Urothelium cell line (cell line): ENCODE measurements around the gene AKAP12.

ENCODE experiments used
- DNase-seq: peaks from one replicate; pipeline ENCODE4 v3.0.0; 2011; ENCODE audit warnings: low spot score, mixed read lengths
- FAIRE-seq: peaks from 2 replicates; lab custom pipeline; 2011; peaks lifted over from hg19 to GRCh38; lab: Jason Lieb, UNC

The AKAP12 gene

GRCh38 chr6:151239603-151240035, at the start of gene AKAP12:
Gene AKAP12, plus strand, starts transcription at chr6:151239967. Its CDS starts 596 bp downstream, at chr6:151240563.
- FAIRE-seq, result no peak
- DNase-seq, result peak; percentile 9

DNA sequence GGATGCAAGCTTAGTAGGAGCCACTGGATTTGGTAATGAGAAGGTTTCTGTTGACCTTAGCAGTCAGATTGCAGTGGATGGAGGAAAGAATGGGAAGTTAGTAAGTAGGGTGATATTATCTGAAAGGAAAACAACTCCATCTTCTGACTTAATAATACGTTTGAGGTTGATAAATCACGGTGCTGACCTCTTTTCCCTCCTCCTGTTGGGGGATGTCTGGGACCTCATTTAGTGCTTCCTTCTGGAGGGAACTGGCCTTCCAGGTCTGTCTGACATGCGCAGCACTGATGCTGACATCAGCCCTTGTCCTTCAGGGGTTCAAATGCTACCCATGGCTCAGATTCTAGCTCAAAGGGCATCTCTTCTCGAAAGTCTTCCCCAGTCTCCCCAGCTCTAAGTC, 48.2 kb upstream of the AKAP12 start:
- FAIRE-seq, result no peak

DNA sequence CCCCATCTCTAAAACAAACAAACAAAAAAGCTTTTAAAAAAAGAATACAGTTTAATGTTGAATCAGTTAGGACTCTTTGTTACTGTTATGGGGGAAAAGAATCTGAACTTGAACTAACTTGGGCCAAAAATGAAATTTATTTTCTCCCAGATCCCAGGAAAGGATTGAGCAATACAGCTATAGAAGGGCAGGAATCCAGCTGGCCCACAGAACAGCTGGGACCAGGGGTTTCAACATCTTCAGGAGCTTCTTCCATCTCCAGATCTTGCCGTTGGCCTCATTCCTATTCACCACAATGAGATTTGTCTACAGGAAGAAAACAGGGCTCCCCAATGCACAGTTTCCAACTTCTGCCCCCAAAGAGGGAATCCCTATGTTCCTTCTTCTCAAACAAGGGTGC, 43.2 kb upstream of the AKAP12 start:
- no peak for DNase-seq
- FAIRE-seq, result no peak

More for the DNA sequence above, 48.2 kb upstream of the AKAP12 start:
- no peak for DNase-seq

DNA sequence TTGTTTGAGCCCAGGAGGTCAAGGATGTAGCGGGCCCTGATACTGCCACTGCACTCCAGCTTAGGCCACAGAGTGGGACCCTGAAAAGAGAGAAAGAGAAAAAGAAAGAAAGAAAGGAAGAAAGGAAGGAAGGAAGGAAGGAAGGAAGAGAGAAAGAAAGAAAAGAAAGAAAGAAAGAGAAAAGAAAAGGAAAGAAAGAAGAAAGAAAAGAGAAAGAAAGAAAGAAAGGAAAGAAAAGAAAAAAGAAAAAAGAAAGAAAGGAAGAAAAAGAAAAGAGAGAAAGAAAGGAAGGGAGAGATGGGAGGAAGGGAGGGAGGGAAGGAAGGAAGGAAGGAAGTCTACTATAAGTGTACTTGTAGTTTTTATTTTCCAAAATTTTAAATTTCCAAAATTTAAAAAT, 42.2 kb upstream of the AKAP12 start:
- DNase-seq (no peak), FAIRE-seq (no peak)

DNA sequence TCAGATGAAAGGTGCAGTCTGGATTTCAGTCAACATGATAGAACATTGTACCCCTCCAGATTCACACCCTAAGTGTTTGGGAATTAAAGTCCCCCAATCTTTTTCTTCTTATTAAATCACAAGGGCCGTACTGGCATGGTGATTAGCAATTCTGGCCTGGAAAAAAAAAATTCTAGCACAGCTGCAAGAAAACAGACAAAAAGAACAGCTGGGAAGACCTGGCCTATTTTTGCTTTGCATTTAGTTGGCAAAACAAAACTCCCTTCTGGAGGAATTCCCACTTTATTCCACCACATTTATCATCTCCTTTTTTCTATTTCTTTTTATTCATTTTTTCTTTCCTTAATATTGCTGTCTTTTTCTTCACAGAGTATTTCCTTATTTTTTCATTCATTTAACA, 39.8 kb upstream of the AKAP12 start:
- FAIRE-seq, result no peak
- no peak for DNase-seq

DNA sequence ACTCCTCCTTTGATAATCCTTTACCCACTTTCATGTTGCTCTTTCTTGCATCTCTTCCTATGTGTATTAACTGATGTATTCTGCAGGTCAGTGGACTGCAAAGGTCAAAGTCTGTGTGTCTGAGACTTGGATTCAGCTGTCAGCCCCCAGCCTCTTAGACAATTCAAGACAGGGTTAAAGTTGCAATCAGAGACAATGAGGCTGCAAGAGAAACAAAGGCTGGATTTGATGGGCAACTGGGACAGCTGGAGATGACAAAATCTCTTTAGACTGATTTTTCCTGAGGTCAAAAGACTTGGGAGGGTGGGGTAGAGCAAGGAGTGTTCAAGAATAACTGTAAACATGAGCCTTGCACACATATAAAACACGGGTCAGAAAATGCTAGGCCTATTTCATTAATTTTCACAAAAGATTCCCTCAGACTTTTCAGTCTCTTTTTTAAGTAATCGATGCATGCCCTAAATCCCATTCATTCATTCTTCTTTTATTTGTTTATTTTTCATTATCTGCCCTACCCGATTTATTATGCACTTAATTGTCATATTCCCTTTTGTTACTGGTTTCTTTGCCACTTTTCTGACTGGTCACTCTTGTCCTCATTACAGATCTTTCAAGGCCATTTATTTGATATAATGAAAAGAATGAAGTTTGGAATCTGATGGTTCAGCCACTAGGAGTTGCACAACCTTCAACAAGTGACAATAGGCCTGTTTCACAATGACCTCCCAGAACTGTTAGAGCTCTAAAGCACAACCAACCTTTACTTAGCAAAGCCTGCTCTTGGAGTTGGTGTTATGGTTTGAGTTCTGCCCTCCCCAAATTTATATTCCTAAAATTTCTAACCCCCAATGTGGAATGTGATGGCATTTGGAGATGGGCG, 33.8 kb upstream of the AKAP12 start:
- DNase-seq (no peak), FAIRE-seq (no peak)

DNA sequence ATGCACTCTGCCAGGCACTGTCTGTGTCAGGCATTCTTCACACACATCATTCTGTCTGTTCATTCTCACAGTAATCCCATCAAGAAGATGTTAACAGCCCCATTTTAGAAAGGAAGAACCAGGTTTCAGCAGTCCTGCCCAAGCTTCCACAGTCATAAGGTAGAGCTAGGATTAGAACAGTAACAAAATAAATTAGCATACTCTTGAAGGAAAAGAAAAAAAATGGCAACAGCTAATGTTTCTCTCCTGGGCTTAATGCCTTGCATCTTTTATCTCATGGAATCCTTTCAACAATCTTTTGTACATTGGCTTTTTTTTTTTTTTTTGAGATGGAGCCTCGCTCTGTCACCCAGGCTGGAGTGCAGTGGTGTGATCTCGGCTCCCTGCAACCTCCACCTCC, 32.1 kb upstream of the AKAP12 start:
- DNase-seq (no peak), FAIRE-seq (no peak)

- DNase-seq (peak; percentile 44), FAIRE-seq (no peak)
These were observed 30.5 kb upstream of the AKAP12 start for GRCh38 chr6:151209071-151209831.

GRCh38 chr6:151211075-151211474, 28.7 kb upstream of the AKAP12 start:
- DNase-seq, result no peak
- no peak for FAIRE-seq

GRCh38 chr6:151213352-151213751, 26.4 kb upstream of the AKAP12 start:
- DNase-seq (no peak), FAIRE-seq (no peak)

- FAIRE-seq (no peak), DNase-seq (no peak)
These were observed 23.8 kb upstream of the AKAP12 start for GRCh38 chr6:151215999-151216398.

- FAIRE-seq (no peak), DNase-seq (no peak)
These were observed 23.0 kb upstream of the AKAP12 start for GRCh38 chr6:151216804-151217203.

DNA sequence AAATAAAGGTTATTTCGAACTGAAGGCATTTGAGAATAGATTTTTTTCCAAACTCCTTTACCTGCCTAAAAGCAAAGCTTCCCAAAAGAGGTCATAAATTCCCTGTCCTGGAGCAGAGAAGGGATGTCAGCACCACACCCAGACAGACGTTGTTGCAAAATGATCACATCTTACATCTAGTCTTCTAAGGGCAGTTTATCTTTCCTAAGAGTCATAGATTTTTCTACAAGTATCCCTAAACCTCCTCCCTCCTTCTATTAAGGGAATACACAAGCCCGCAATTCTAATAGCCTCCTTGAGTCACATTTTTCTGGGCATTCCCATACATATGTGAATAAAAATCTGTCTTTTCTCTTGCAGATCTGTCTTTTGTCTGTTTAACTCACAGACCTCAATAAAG, 20.6 kb upstream of the AKAP12 start:
- FAIRE-seq, result no peak

GRCh38 chr6:151224076-151224475, 15.7 kb upstream of the AKAP12 start:
- DNase-seq (no peak), FAIRE-seq (no peak)

More for the DNA sequence above, 20.6 kb upstream of the AKAP12 start:
- DNase-seq, result no peak

GRCh38 chr6:151225919-151226318, 13.8 kb upstream of the AKAP12 start:
- no peak for DNase-seq
- FAIRE-seq, result no peak

DNA sequence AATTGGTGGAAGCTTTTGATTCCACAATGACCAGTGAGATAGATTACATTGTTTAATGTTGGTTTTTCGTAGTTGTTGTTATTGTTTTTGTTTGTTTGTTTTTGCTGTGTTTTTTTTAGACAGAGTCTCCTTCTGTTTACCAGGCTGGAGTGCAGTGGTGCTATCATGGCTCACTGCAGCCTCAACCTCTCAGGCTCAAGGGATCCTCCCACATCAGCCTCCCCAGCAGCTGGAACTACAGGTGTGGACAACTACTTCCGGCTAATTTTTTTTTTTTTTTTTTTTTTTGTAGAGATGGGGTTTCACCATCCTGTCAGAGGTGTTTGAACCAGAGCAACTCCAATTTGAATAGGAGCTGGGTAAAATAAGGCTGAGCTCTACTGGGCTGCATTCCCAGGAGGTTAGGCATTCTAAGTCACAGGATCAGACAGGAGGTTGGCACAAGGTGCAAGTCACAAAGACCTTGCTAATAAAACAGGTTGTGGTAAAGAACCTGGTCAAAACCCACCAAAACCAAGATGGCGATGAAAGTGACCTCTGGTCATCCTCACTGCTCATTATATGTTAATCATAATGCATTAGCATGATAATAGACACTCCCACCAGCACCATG, 10.9 kb upstream of the AKAP12 start:
- DNase-seq, result no peak
- no peak for FAIRE-seq

DNA sequence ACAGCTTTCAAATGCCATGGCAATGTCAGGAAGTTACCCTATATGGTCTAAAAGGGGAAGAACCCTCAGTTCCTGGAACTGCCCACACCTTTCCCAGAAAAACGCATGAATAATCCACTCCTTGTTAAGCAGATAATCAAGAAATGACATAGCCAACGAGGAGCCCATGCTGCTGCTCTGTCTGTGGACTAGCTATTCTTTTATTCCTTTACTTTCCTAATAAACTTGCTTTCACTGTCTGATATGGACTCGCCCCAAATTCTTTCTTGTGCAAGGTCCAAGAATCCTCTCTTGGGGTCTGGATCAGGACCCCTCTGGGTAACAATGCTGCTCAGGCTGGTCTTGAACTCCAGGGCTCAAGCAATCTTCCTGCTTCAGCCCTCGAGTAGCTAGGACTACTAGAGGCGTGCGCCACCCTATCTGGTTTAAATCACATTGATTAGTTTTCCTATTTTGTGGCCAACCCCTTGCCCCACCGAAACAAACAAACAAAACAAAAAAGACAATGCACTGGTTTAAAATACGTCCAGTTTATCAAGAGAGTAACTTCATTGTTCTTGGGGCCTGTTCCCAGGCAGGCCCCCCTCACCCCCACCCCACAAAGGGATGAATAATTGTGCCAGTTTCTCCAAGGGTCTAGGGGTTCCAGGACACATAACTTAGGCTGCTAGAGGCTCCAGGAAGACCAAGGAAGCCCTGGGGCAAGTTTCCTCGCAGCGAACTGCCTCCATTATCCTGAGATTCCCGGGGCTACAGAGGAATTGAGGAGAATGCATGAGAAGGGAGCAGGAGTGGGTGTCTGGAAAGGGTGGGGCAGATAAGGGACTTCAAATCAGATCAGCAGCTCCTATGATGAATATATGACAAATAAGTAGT, 10.1 kb upstream of the AKAP12 start:
- DNase-seq, result no peak
- FAIRE-seq, result no peak

- FAIRE-seq, result no peak
- DNase-seq, result no peak
These were observed 9.5 kb upstream of the AKAP12 start for GRCh38 chr6:151230277-151230577.

GRCh38 chr6:151232899-151233298, 6.9 kb upstream of the AKAP12 start:
- DNase-seq (no peak), FAIRE-seq (no peak)

DNA sequence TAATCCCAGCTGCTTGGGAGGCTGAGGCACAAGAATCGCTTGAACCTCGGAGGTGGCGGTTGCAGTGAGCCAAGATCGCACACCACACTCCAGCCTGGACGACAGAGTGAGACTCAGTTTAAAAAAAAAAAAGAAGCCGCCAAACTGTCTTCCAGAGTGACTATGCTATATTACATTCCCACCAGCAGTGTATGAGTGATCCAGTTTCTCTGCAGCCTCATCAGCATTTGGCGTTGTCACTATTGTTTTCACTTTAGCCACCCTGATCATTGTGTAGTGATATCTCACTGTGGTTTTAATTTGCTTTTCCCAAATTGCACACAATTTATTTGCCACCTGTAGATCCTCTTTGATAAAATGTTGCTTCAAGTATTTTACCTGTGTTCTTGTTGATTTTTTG, 6.0 kb upstream of the AKAP12 start:
- FAIRE-seq, result no peak
- no peak for DNase-seq
